ENCODE measurements around the gene SEZ6L2.
"Not testable (repeated sequence)": the region's sequence is repeated elsewhere in the genome, so short reads cannot be mapped to it uniquely, and the experiment has no call there.

Gene SEZ6L2

GRCh38 chr16:29899516-29900101 lies at the start of gene SEZ6L2:
TSS of gene SEZ6L2 (minus strand) at chr16:29899550. CDS start at chr16:29899019, 531 bp downstream.
- peak; percentile 31 for DNase-seq (ENCODE audit: low read depth)

- no peak for DNase-seq (ENCODE audit: low read depth)
Measured at GRCh38 chr16:29947897-29948296, 48.5 kb upstream of the SEZ6L2 start.

GRCh38 chr16:29943846-29944799 lies 44.8 kb upstream of the SEZ6L2 start:
- peak; percentile 91 for DNase-seq (ENCODE audit: low read depth)

GRCh38 chr16:29940656-29941055 lies 41.3 kb upstream of the SEZ6L2 start:
- no peak for DNase-seq (ENCODE audit: low read depth)

GRCh38 chr16:29931750-29932149 lies 32.4 kb upstream of the SEZ6L2 start:
- DNase-seq (ENCODE audit: low read depth), result not testable (repeated sequence)

- no peak for DNase-seq (ENCODE audit: low read depth)
Measured at GRCh38 chr16:29927070-29927905, 27.9 kb upstream of the SEZ6L2 start.

GRCh38 chr16:29926711-29927052 lies 27.3 kb upstream of the SEZ6L2 start:
- no peak for DNase-seq (ENCODE audit: low read depth)

- DNase-seq (ENCODE audit: low read depth), result peak; percentile 57
Measured at GRCh38 chr16:29925781-29926710, 26.7 kb upstream of the SEZ6L2 start, which contains the start of gene KCTD13. TSS of gene KCTD13 (minus strand) at chr16:29926226. CDS start at chr16:29926033, 193 bp downstream.

GRCh38 chr16:29925105-29925756 lies 25.9 kb upstream of the SEZ6L2 start:
- DNase-seq (ENCODE audit: low read depth), result no peak

GRCh38 chr16:29922986-29923501 lies 23.7 kb upstream of the SEZ6L2 start:
- no peak for DNase-seq (ENCODE audit: low read depth)

GRCh38 chr16:29922326-29922725 lies 23.0 kb upstream of the SEZ6L2 start:
- no peak for DNase-seq (ENCODE audit: low read depth)

GRCh38 chr16:29921034-29921385 lies 21.7 kb upstream of the SEZ6L2 start:
- DNase-seq (ENCODE audit: low read depth), result no peak

- no peak for DNase-seq (ENCODE audit: low read depth)
Measured at GRCh38 chr16:29920288-29921033, 21.1 kb upstream of the SEZ6L2 start.

- DNase-seq (ENCODE audit: low read depth), result no peak
Measured at GRCh38 chr16:29916979-29917378, 17.6 kb upstream of the SEZ6L2 start.

- DNase-seq (ENCODE audit: low read depth), result no peak
Measured at GRCh38 chr16:29915590-29916247, 16.4 kb upstream of the SEZ6L2 start.

- no peak for DNase-seq (ENCODE audit: low read depth)
Measured at GRCh38 chr16:29913514-29913913, 14.2 kb upstream of the SEZ6L2 start.

- DNase-seq (ENCODE audit: low read depth), result no peak
Measured at GRCh38 chr16:29912087-29912486, 12.7 kb upstream of the SEZ6L2 start.

GRCh38 chr16:29911676-29912010 lies 12.3 kb upstream of the SEZ6L2 start:
- DNase-seq (ENCODE audit: low read depth), result no peak
